HepG2 (cell line): Measurements from ENCODE around the gene RFXANK. TPM values are rescaled to one million over a fixed set of nuclear protein-coding genes. Genes with fewer than 3 reads are reported as not detected.

Experiments used
- GPN1 ChIP-seq: sonication (generic); formaldehyde crosslinking; IDR thresholded peaks from 2 replicates; pipeline ENCODE4 v1.5.1; 2020; ENCODE audit warnings: missing genetic modification reagents, borderline replicate concordance
- KLF12 ChIP-seq: sonication (generic); formaldehyde crosslinking; IDR thresholded peaks from 2 replicates; pipeline ENCODE4 v1.4.0; 2020; ENCODE audit warnings: missing genetic modification reagents, borderline replicate concordance
- NFKB2 ChIP-seq: sonication (generic); formaldehyde crosslinking; IDR thresholded peaks from 2 replicates; pipeline ENCODE4 v1.4.0; 2020; ENCODE audit warnings: missing genetic modification reagents, borderline replicate concordance
- YY1 ChIP-seq: IDR thresholded peaks from 2 replicates; pipeline ENCODE4 v1.6.1; 2011; ENCODE audit warnings: low read length, low read depth, moderate library complexity, mild to moderate bottlenecking; ENCODE audit not compliant: insufficient read depth, insufficient replicate concordance
- ZBTB33 ChIP-seq: sonication (generic); formaldehyde crosslinking; IDR thresholded peaks from 2 replicates; pipeline ENCODE4 v1.4.0; 2020; ENCODE audit warnings: missing genetic modification reagents
- ZBTB40 ChIP-seq, 2 experiments: fragments of 450-650 bp in 1 of 2; sonication (generic) in 1 of 2; formaldehyde crosslinking in 1 of 2; IDR thresholded peaks; 2 replicates each; pipeline versions ENCODE4 v1.6.1 to v1.8.0; 2016 to 2022; ENCODE audit warnings: antibody characterized with exemption in 1 of 2, mild to moderate bottlenecking in 1 of 2, missing genetic modification reagents in 1 of 2
- ZBTB43 ChIP-seq: sonication (generic); formaldehyde crosslinking; conservative IDR thresholded peaks from 2 replicates; pipeline ENCODE4 v1.4.0; 2020; ENCODE audit warnings: missing genetic modification reagents
- ZFAT ChIP-seq: sonication (generic); formaldehyde crosslinking; conservative IDR thresholded peaks from 2 replicates; pipeline ENCODE4 v1.8.1; 2023; ENCODE audit warnings: missing genetic modification reagents, inconsistent platforms
- ZNF263 ChIP-seq: sonication (generic); formaldehyde crosslinking; IDR thresholded peaks from 2 replicates; pipeline ENCODE4 v1.4.0; 2020; ENCODE audit warnings: missing genetic modification reagents
- ZNF264 ChIP-seq: sonication (generic); formaldehyde crosslinking; IDR thresholded peaks from 2 replicates; pipeline ENCODE4 v1.4.0; 2020; ENCODE audit warnings: missing genetic modification reagents
- ZNF350 ChIP-seq: sonication (generic); formaldehyde crosslinking; IDR thresholded peaks from 2 replicates; pipeline ENCODE4 v1.4.0; 2020; ENCODE audit warnings: mild to moderate bottlenecking, low read depth, missing genetic modification reagents, borderline replicate concordance
- ZNF629 ChIP-seq: sonication (generic); formaldehyde crosslinking; conservative IDR thresholded peaks from 2 replicates; pipeline ENCODE4 v1.5.0; 2020; ENCODE audit warnings: missing genetic modification reagents
- ZSCAN29 ChIP-seq: sonication (generic); formaldehyde crosslinking; conservative IDR thresholded peaks from 2 replicates; pipeline ENCODE4 v1.4.0; 2020; ENCODE audit warnings: mild to moderate bottlenecking, missing genetic modification reagents
- polyA plus RNA-seq, 8 experiments: library from polyadenylated mRNA; depleted of rRNA in 3 of 8; stranded (reverse) in 7 of 8; unstranded in 1 of 8; fragments of >200 nt; fragmentation: Illumina TruSeq in 4 of 8; extraction: Trizol in 4 of 8; gene quantifications; 2 replicates each; pipeline versions ENCODE4 v1.2.1 to v1.2.3, GENCODE V29; 2011 to 2016; ENCODE audit warnings: low read depth in 4 of 8, missing spikeins in 1 of 8, mixed read lengths in 1 of 8; ENCODE audit not compliant: insufficient read depth in 1 of 8
- total RNA-seq, 5 experiments: library from RNA; depleted of rRNA; stranded (reverse); fragments of >200 nt; fragmentation: Illumina TruSeq; extraction: Trizol; gene quantifications; 2 replicates each; pipeline ENCODE4 v1.2.3, GENCODE V29; 2016; ENCODE audit warnings: low read depth in 1 of 5

Gene RFXANK
- total and polyA plus RNA-seq, 2 of the 13 experiments (the other 11 are each of a cell fraction or from before 2014, with no cell fraction given) = 49.9 to 80.7 TPM

GRCh38 chr19:19171821-19172532, 20.1 kb upstream of the RFXANK start (continued):
- TF ChIP-seq ZNF263 (CRISPR knock-in tag) = no peak
- TF ChIP-seq ZBTB40 (IDR thresholded peaks at IDR 0.05) = no peak
- no peak for TF ChIP-seq ZBTB40 (CRISPR knock-in tag; IDR thresholded peaks at IDR 0.05)
- TF ChIP-seq ZFAT (CRISPR knock-in tag) = no peak
- TF ChIP-seq YY1 = peak; percentile 39
- no peak for TF ChIP-seq ZBTB43
- peak; percentile 57; the same call in 1 of the 2 replicates for TF ChIP-seq NFKB2 (CRISPR knock-in tag)
- 0 out of 2 replicates have a peak, but pooled peaks have one; percentile 37 for TF ChIP-seq ZBTB33 (CRISPR knock-in tag)
- no peak for TF ChIP-seq KLF12 (CRISPR knock-in tag)
- no peak for TF ChIP-seq ZNF264
- no peak for TF ChIP-seq GPN1 (CRISPR knock-in tag)
- TF ChIP-seq ZNF629 = peak; percentile 98
- TF ChIP-seq ZNF350 (CRISPR knock-in tag) = peak; percentile 77
- no peak for TF ChIP-seq ZSCAN29 (CRISPR knock-in tag)
